Endothelial cell of umbilical vein (primary cell): Measurements from ENCODE around the gene GTF2IRD1. TPM values are rescaled to one million over a fixed set of nuclear protein-coding genes. Genes with fewer than 3 reads are reported as not detected.

ENCODE experiments used
- BruUV-seq: library from RNA; stranded (reverse); fragments of 400-500 nt; replicated peaks from 2 replicates; lab custom pipeline; 2021; lab: Mats Ljungman, UMichigan
- CTCF ChIA-PET: fragments of 300-600, 350-600 bp; sonication (Branson Sonifier 250); formaldehyde crosslinking; loops from one replicate; lab custom pipeline; 2021; ENCODE audit warnings: antibody characterized with exemption, inconsistent platforms; lab: Charles Lee
- POLR2A ChIA-PET: fragments of 300-600, 350-600 bp; sonication (Branson Sonifier 250); formaldehyde crosslinking; loops from one replicate; lab custom pipeline; 2021; ENCODE audit warnings: antibody characterized with exemption, inconsistent platforms; lab: Charles Lee
- DNase-seq: peaks from one replicate; pipeline ENCODE4 v3.0.0-alpha.2; 2011; ENCODE audit warnings: low read depth, low spot score
- FAIRE-seq: peaks from 2 replicates; lab custom pipeline; 2011; peaks lifted over from hg19 to GRCh38; lab: Jason Lieb, UNC
- H2AFZ ChIP-seq: 2 replicates; pipeline ENCODE4 v1.6.0; 2012; ENCODE audit warnings: low read depth, low read length, control low read depth, inconsistent platforms
- H3K27ac ChIP-seq: 2 replicates; pipeline ENCODE4 v1.5.1; 2011; ENCODE audit warnings: low read depth, mild to moderate bottlenecking, control low read depth, low read length, moderate library complexity; ENCODE audit not compliant: insufficient read depth
- H3K27me3 ChIP-seq, 2 experiments: 2 replicates each; pipeline versions ENCODE4 v1.6.0 to v1.6.1; 2011; ENCODE audit warnings: low read length in 2 of 2, mixed read lengths in 1 of 2; ENCODE audit not compliant: control insufficient read depth in 2 of 2, insufficient read depth in 2 of 2
- H3K36me3 ChIP-seq, 2 experiments: 2 replicates in 1 of 2; 3 replicates in 1 of 2; pipeline ENCODE4 v1.5.1; 2011; ENCODE audit warnings: low read length in 2 of 2, mild to moderate bottlenecking in 1 of 2, moderate library complexity in 1 of 2; ENCODE audit not compliant: control insufficient read depth in 2 of 2, insufficient read depth in 2 of 2; ENCODE audit errors: extremely low read depth in 1 of 2
- H3K4me1 ChIP-seq: 3 replicates; pipeline ENCODE4 v1.5.1; 2011; ENCODE audit warnings: mild to moderate bottlenecking, low read length; ENCODE audit not compliant: control insufficient read depth, insufficient read depth; ENCODE audit errors: extremely low read depth
- H3K4me2 ChIP-seq: 2 replicates; pipeline ENCODE4 v1.6.1; 2011; ENCODE audit warnings: low read length, control low read depth, mixed read lengths; ENCODE audit not compliant: insufficient read depth
- H3K4me3 ChIP-seq, 3 experiments: fragments of 200-600 bp in 1 of 3; sonication (generic), shearing (Covaris generic) in 1 of 3; replicated peaks in 1 of 3; 2 replicates each; pipeline ENCODE4 v1.5.1; 2011 to 2016; ENCODE audit warnings: control low read depth in 3 of 3, low read length in 3 of 3, mild to moderate bottlenecking in 2 of 3, inconsistent platforms in 1 of 3, low read depth in 1 of 3, moderate library complexity in 1 of 3; ENCODE audit not compliant: insufficient read depth in 1 of 3
- H3K79me2 ChIP-seq: 2 replicates; pipeline ENCODE4 v1.6.0; 2012; ENCODE audit warnings: low read length, inconsistent platforms; ENCODE audit not compliant: control insufficient read depth, insufficient read depth
- H3K9ac ChIP-seq: replicated peaks from 2 replicates; pipeline ENCODE3; 2011; ENCODE audit warnings: low read length, control low read depth; ENCODE audit not compliant: insufficient read depth; ENCODE audit errors: extremely low read depth
- H3K9me1 ChIP-seq: replicated peaks from 3 replicates; pipeline ENCODE4 v1.6.0; 2011; ENCODE audit warnings: mild to moderate bottlenecking, low read length; ENCODE audit not compliant: control insufficient read depth, insufficient read depth; ENCODE audit errors: extremely low read depth
- H3K9me3 ChIP-seq: replicated peaks from 2 replicates; pipeline ENCODE4 v1.5.1; 2012; ENCODE audit warnings: low read length, inconsistent platforms; ENCODE audit not compliant: control insufficient read depth, insufficient read depth
- H4K20me1 ChIP-seq: replicated peaks from 2 replicates; pipeline ENCODE3; 2011; ENCODE audit warnings: mild to moderate bottlenecking, low read length; ENCODE audit not compliant: control insufficient read depth, insufficient read depth; ENCODE audit errors: extremely low read depth
- EZH2 ChIP-seq: IDR thresholded peaks from 2 replicates; pipeline ENCODE4 v1.6.1; 2012; ENCODE audit warnings: borderline replicate concordance, low read depth, mild to moderate bottlenecking, moderate library complexity, low read length, inconsistent platforms; ENCODE audit not compliant: severe bottlenecking
- FOS ChIP-seq: IDR thresholded peaks from 2 replicates; pipeline ENCODE4 v1.6.1; 2011; ENCODE audit warnings: mild to moderate bottlenecking, low read length, moderate library complexity, borderline replicate concordance; ENCODE audit not compliant: insufficient read depth
- GATA2 ChIP-seq: IDR thresholded peaks from 2 replicates; pipeline ENCODE4 v1.7.0; 2011; ENCODE audit warnings: low read depth, mild to moderate bottlenecking, moderate library complexity, mixed read lengths, low read length; ENCODE audit not compliant: insufficient read length, insufficient read depth
- JUN ChIP-seq: IDR thresholded peaks from 2 replicates; pipeline ENCODE4 v1.6.1; 2011; ENCODE audit warnings: borderline replicate concordance, low read depth; ENCODE audit not compliant: insufficient read length, insufficient read depth
- MYC ChIP-seq: IDR thresholded peaks from one replicate; pipeline ENCODE4 v1.6.1; 2011; ENCODE audit warnings: mild to moderate bottlenecking, low read depth, low read length
- POLR2A ChIP-seq: IDR thresholded peaks from 2 replicates; pipeline ENCODE4 v1.6.1; 2012; ENCODE audit warnings: low read depth, mild to moderate bottlenecking, control low read depth, low read length
- POLR2AphosphoS5 ChIP-seq: IDR thresholded peaks from 2 replicates; pipeline ENCODE4 v1.6.1; 2012; ENCODE audit warnings: low read depth, mild to moderate bottlenecking, control low read depth, low read length, moderate library complexity; ENCODE audit not compliant: insufficient read depth
- dilution Hi-C: fragments of 300-500 bp; cut with MboI; formaldehyde crosslinking; loops from one replicate; pipeline ENCODE4 v1.15.0; 2019; ENCODE audit warnings: low sequenced_read_pairs; ENCODE audit not compliant: extremely low pct_ligation_motif_present
- intact Hi-C: fragments of 100-400 bp; cut with micrococcal nuclease; formaldehyde crosslinking; loops from one replicate; pipeline ENCODE4 v1.10.0; 2022
- polyA plus RNA-seq, 4 experiments: library from polyadenylated mRNA; depleted of rRNA in 3 of 4; stranded (reverse) in 3 of 4; unstranded in 1 of 4; fragments of >200 nt; gene quantifications; 2 replicates each; pipeline versions ENCODE4 v1.2.1 to v1.2.3, GENCODE V29; 2011 to 2012; ENCODE audit warnings: missing spikeins in 1 of 4
- total RNA-seq: library from RNA; stranded (reverse); gene quantifications from 2 replicates; pipeline ENCODE4 v1.2.3, GENCODE V29; 2021
- TF ChIP-seq, protein P1 (sequence below): IDR thresholded peaks from 2 replicates; pipeline ENCODE4 v1.6.1; 2011; ENCODE audit not compliant: insufficient read depth, insufficient read length
- TF ChIP-seq, protein P2 (sequence below), 2 donors: IDR thresholded peaks; 1 replicate in 1 of 2; 2 replicates in 1 of 2; pipeline ENCODE4 v1.5.1; 2011; ENCODE audit warnings: low read length in 2 of 2, mild to moderate bottlenecking in 2 of 2, moderate library complexity in 2 of 2, control low read depth in 1 of 2, inconsistent platforms in 1 of 2, low read depth in 1 of 2; ENCODE audit not compliant: insufficient read depth in 1 of 2; ENCODE audit errors: extremely low read depth in 1 of 2

The GTF2IRD1 gene
- total and polyA plus RNA-seq, 2 donors (not counting 3 experiments of a cell fraction or from before 2014, with no cell fraction given): 14.2 to 24.2 TPM

DNA sequence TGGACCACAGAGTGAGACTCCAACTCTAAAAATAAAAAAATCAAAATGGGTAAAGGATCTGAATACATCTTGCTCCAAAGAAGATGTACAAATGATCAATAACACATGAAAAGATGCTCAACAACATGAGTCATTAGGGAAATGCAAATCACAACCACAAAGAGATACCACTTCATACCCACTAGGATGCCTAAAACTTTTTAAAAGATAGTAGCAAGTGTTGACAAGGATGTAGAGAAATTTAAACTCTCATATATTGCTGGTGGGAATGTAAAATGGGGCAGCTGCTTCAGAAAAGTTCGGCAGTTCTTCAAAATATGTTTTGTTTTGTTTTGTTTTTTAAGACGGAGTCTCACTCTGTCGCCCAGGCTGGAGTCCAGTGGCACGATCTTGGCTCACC, 45.7 kb upstream of the GTF2IRD1 start:
- TF ChIP-seq, protein P1, sequence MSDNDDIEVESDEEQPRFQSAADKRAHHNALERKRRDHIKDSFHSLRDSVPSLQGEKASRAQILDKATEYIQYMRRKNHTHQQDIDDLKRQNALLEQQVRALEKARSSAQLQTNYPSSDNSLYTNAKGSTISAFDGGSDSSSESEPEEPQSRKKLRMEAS: no peak
- no peak for TF ChIP-seq POLR2A
- no peak for TF ChIP-seq GATA2
- no peak for TF ChIP-seq POLR2AphosphoS5
- no peak for TF ChIP-seq EZH2
- TF ChIP-seq, protein P2, sequence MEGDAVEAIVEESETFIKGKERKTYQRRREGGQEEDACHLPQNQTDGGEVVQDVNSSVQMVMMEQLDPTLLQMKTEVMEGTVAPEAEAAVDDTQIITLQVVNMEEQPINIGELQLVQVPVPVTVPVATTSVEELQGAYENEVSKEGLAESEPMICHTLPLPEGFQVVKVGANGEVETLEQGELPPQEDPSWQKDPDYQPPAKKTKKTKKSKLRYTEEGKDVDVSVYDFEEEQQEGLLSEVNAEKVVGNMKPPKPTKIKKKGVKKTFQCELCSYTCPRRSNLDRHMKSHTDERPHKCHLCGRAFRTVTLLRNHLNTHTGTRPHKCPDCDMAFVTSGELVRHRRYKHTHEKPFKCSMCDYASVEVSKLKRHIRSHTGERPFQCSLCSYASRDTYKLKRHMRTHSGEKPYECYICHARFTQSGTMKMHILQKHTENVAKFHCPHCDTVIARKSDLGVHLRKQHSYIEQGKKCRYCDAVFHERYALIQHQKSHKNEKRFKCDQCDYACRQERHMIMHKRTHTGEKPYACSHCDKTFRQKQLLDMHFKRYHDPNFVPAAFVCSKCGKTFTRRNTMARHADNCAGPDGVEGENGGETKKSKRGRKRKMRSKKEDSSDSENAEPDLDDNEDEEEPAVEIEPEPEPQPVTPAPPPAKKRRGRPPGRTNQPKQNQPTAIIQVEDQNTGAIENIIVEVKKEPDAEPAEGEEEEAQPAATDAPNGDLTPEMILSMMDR (IDR thresholded peaks at IDR 0.05; ENCODE audit: extremely low read depth in 1 of 2, insufficient read depth in 1 of 2, low read depth in 1 of 2, low read length in 2 of 2): no peak
- no peak for TF ChIP-seq JUN
- TF ChIP-seq MYC: no peak
- no peak for TF ChIP-seq FOS
- no peak overlapping the region for H3K27ac ChIP-seq
- ChIA-PET POLR2A (no interaction called here), CTCF (interaction anchor here (1.6 kb wide), 1 partner anchor 201 kb away, joined by 6 read pairs; no protein-coding TSS in a partner anchor)
- no peak overlapping the region for H3K4me3 ChIP-seq
- BruUV-seq: no TSS peak
- dilution Hi-C loops: no loop called here
- no peak overlapping the region for H3K4me2 ChIP-seq
- H2AFZ ChIP-seq: no peak overlapping the region
- intact Hi-C loops: no loop called here
- no peaks in the 10 kb centered on the region for H3K27me3 ChIP-seq
- no peaks in the 10 kb centered on the region for H4K20me1 ChIP-seq
- no peak overlapping the region for H3K9ac ChIP-seq
- DNase-seq (no peak), FAIRE-seq (no peak)
- no peaks in the 10 kb centered on the region for H3K79me2 ChIP-seq
- no peaks in the 10 kb centered on the region for H3K4me1 ChIP-seq
- H3K9me1 ChIP-seq: no peaks in the 10 kb centered on the region
- H3K9me3 ChIP-seq: no peaks in the 10 kb centered on the region
- H3K36me3 ChIP-seq: peaks cover 0 to 8% of the 10 kb centered on the region in 2 experiments
